K562 (cell line): Measurements from ENCODE around the gene B3GALNT2. TPM values are rescaled to one million over a fixed set of nuclear protein-coding genes. Genes with fewer than 3 reads are reported as not detected.

Experiments used
- ATAC-seq: fragments of 200-7000 bp; cut with Tn5 transposase; 3 replicates; pipeline ENCODE4 v1.9.1; 2020; ENCODE audit warnings: moderate library complexity
- BruUV-seq: library from RNA; stranded (reverse); fragments of 400-500 nt; replicated peaks from 2 replicates; lab custom pipeline; 2021; lab: Mats Ljungman, UMichigan
- CTCF ChIA-PET: fragments of 300-600 bp; formaldehyde crosslinking; extraction: SDS; loops from one replicate; lab custom pipeline; 2021; ENCODE audit warnings: low intra/inter-chr PET ratio; lab: Yijun Ruan, JAX
- POLR2A ChIA-PET: fragments of 300-600, 350-650 bp; sonication (Branson Sonifier 250); formaldehyde crosslinking; extraction: SDS; loops from one replicate; lab custom pipeline; 2021; ENCODE audit warnings: antibody characterized with exemption, inconsistent platforms; lab: Yijun Ruan, JAX
- DNase-seq, 4 experiments: peaks; one replicate each; pipeline versions ENCODE4 v3.0.0 to v3.0.0-alpha.2; 2011 to 2018; ENCODE audit warnings: low spot score in 3 of 4, mixed read lengths in 3 of 4; ENCODE audit errors: extremely low read depth in 1 of 4
- FAIRE-seq: peaks from 2 replicates; lab custom pipeline; 2011; peaks lifted over from hg19 to GRCh38; lab: Jason Lieb, UNC
- H2AFZ ChIP-seq: 2 replicates; pipeline ENCODE4 v1.6.0; 2011; ENCODE audit warnings: low read depth, low read length, control low read depth, inconsistent platforms
- H3K27ac ChIP-seq: fragments of 200-600 bp; 3 replicates; pipeline ENCODE4 v1.8.0; 2011; ENCODE audit warnings: low read depth, mild to moderate bottlenecking, control low read depth, inconsistent platforms, low read length, moderate library complexity, mixed read lengths; ENCODE audit errors: extremely low read depth
- H3K27me3 ChIP-seq, 2 experiments: fragments of 300-600 bp in 1 of 2; 2 replicates in 1 of 2; 3 replicates in 1 of 2; pipeline versions ENCODE4 v1.6.0 to v1.8.0; 2011; ENCODE audit warnings: inconsistent platforms in 2 of 2, low read length in 2 of 2, mild to moderate bottlenecking in 1 of 2, mixed read lengths in 1 of 2, moderate library complexity in 1 of 2; ENCODE audit not compliant: control insufficient read depth in 2 of 2, insufficient read depth in 2 of 2
- H3K36me3 ChIP-seq: fragments of 300-600 bp; 3 replicates; pipeline ENCODE4 v1.8.0; 2011; ENCODE audit warnings: mild to moderate bottlenecking, low read length, inconsistent platforms; ENCODE audit not compliant: control insufficient read depth, insufficient read depth
- H3K4me1 ChIP-seq, 2 experiments: fragments of 200-600 bp in 1 of 2; replicated peaks in 1 of 2; 2 replicates in 1 of 2; 3 replicates in 1 of 2; pipeline versions ENCODE4 v1.5.1 to v1.8.0; 2011; ENCODE audit warnings: inconsistent platforms in 2 of 2, low read length in 2 of 2, mild to moderate bottlenecking in 1 of 2, mixed read lengths in 1 of 2, moderate library complexity in 1 of 2; ENCODE audit not compliant: control insufficient read depth in 2 of 2, insufficient read depth in 2 of 2
- H3K4me2 ChIP-seq: 2 replicates; pipeline ENCODE4 v1.6.1; 2011; ENCODE audit warnings: low read length, control low read depth, inconsistent platforms, mixed read lengths; ENCODE audit not compliant: insufficient read depth
- H3K4me3 ChIP-seq: fragments of 200-600 bp; sonication (generic), shearing (Covaris generic); 2 replicates; pipeline ENCODE4 v1.5.1; 2016; ENCODE audit warnings: control low read depth, inconsistent platforms
- H3K79me2 ChIP-seq: fragments of 200-600 bp; 3 replicates; pipeline ENCODE4 v1.8.0; 2011; ENCODE audit warnings: low read length, inconsistent platforms; ENCODE audit not compliant: control insufficient read depth, insufficient read depth
- H3K9ac ChIP-seq, 2 experiments: 2 replicates each; pipeline versions ENCODE4 v1.6.0 to v1.6.1; 2011; ENCODE audit warnings: low read depth in 2 of 2, low read length in 2 of 2, control low read depth in 1 of 2, inconsistent platforms in 1 of 2, mild to moderate bottlenecking in 1 of 2, mixed read lengths in 1 of 2; ENCODE audit not compliant: insufficient read depth in 1 of 2
- H3K9me1 ChIP-seq: one replicate; pipeline ENCODE4 v1.6.0; 2011; ENCODE audit warnings: inconsistent platforms, mild to moderate bottlenecking, low read length, moderate library complexity; ENCODE audit not compliant: control insufficient read depth, insufficient read depth
- H3K9me3 ChIP-seq: replicated peaks from 2 replicates; pipeline ENCODE4 v1.5.1; 2011; ENCODE audit warnings: low read depth, low read length, inconsistent platforms; ENCODE audit not compliant: control insufficient read depth, insufficient read depth
- H4K20me1 ChIP-seq: replicated peaks from 2 replicates; pipeline ENCODE4 v1.6.1; 2011; ENCODE audit warnings: low read length, inconsistent platforms, mixed read lengths; ENCODE audit not compliant: control insufficient read depth, insufficient read depth
- BRF1 ChIP-seq: IDR thresholded peaks from 3 replicates; pipeline ENCODE4 v1.6.1; 2011; ENCODE audit warnings: borderline replicate concordance, mild to moderate bottlenecking; ENCODE audit not compliant: insufficient read length; ENCODE audit errors: extremely low read depth
- CBX8 ChIP-seq: fragments of 200-600 bp; sonication (generic); IDR thresholded peaks from 2 replicates; pipeline ENCODE4 v1.6.1; 2012; ENCODE audit warnings: borderline replicate concordance, mixed run types, low read depth, mild to moderate bottlenecking, moderate library complexity, mixed read lengths, low read length, control low read depth, inconsistent platforms; ENCODE audit not compliant: poor library complexity, severe bottlenecking; ENCODE audit errors: extremely low read depth
- ESRRA ChIP-seq: fragments of 450-650 bp; IDR thresholded peaks from 2 replicates; pipeline ENCODE4 v1.6.1; 2014; ENCODE audit warnings: low read depth, mild to moderate bottlenecking, moderate library complexity, borderline replicate concordance
- ETV1 ChIP-seq: fragments of 450-650 bp; conservative IDR thresholded peaks from 2 replicates; pipeline ENCODE4 v1.6.1; 2016; ENCODE audit warnings: missing genetic modification characterization, control low read depth, low read depth, missing compliant biosample characterization
- L3MBTL2 ChIP-seq: fragments of 450-650 bp; IDR thresholded peaks from 2 replicates; pipeline ENCODE4 v1.6.1; 2016; ENCODE audit warnings: mild to moderate bottlenecking, moderate library complexity
- MEIS2 ChIP-seq: fragments of 450-650 bp; IDR thresholded peaks from 2 replicates; pipeline ENCODE4 v1.6.1; 2014; ENCODE audit warnings: mild to moderate bottlenecking; ENCODE audit not compliant: partially characterized antibody
- NCOA1 ChIP-seq: fragments of 450-650 bp; IDR thresholded peaks from 2 replicates; pipeline ENCODE4 v1.6.1; 2016; ENCODE audit warnings: low read depth
- TRIM28 ChIP-seq: fragments of 450-650 bp; IDR thresholded peaks from 2 replicates; pipeline ENCODE4 v1.6.1; 2017
- ZNF311 ChIP-seq: fragments of 250-450 bp; sonication (Bioruptor Pico); IDR thresholded peaks from 2 replicates; pipeline ENCODE4 v1.4.0; 2020; ENCODE audit warnings: mild to moderate bottlenecking, moderate library complexity
- ZNF561 ChIP-seq: fragments of 450-650 bp; formaldehyde crosslinking; conservative IDR thresholded peaks from 2 replicates; pipeline ENCODE4 v1.4.0; 2020; ENCODE audit warnings: mild to moderate bottlenecking, moderate library complexity
- whole genome bisulfite sequencing: fragments of 100-300 bp; shearing (Covaris generic); methylation state at CpG from one replicate; pipeline ENCODE4 v1.1.6; 2016; ENCODE audit warnings: low coverage, mixed read lengths; ENCODE audit not compliant: insufficient coverage; ENCODE audit errors: missing lambda C conversion rate; 5-methylcytosine and 5-hydroxymethylcytosine counted together
- in situ Hi-C: fragments of 300-500 bp; cut with MboI; formaldehyde crosslinking; loops from 4 replicates; pipeline ENCODE4 v1.15.0; 2018; ENCODE audit warnings: inconsistent platforms, mixed read lengths
- intact Hi-C: fragments of 100-400 bp; cut with micrococcal nuclease; formaldehyde crosslinking; loops from 2 replicates; pipeline ENCODE4 v1.14.2; 2022
- polyA plus RNA-seq, 8 experiments: library from polyadenylated mRNA; depleted of rRNA in 4 of 8; stranded (reverse) in 5 of 8; unstranded in 3 of 8; fragments of >200 nt; fragmentation: Nextera tagmentation in 2 of 8; fragmentation: Illumina TruSeq in 1 of 8; extraction: Ambion mirVana in 2 of 8; extraction: Trizol in 1 of 8; gene quantifications; 2 replicates each; pipeline versions ENCODE4 v1.2.1 to v1.2.3, GENCODE V29; 2011 to 2014; ENCODE audit warnings: inconsistent platforms in 1 of 8, missing spikeins in 1 of 8
- total RNA-seq, 7 experiments: library from RNA; depleted of rRNA in 6 of 7; stranded (reverse); fragments of >200 nt in 6 of 7; fragmentation: Illumina TruSeq in 2 of 7; extraction: Trizol in 2 of 7; gene quantifications; 2 replicates each; pipeline versions ENCODE4 v1.2.1 to v1.2.3, GENCODE V29; 2011 to 2021; ENCODE audit warnings: low replicate concordance in 1 of 7
- TF ChIP-seq, protein P1 (sequence below): fragments of 250-450 bp; sonication (Bioruptor Pico); IDR thresholded peaks from 2 replicates; pipeline ENCODE4 v1.5.0; 2021

The B3GALNT2 gene
- total and polyA plus RNA-seq, 9 of the 15 experiments (the other 6 are each of a cell fraction or from before 2014, with no cell fraction given) = 2.0 to 31.7 (median 22.9) TPM

DNA sequence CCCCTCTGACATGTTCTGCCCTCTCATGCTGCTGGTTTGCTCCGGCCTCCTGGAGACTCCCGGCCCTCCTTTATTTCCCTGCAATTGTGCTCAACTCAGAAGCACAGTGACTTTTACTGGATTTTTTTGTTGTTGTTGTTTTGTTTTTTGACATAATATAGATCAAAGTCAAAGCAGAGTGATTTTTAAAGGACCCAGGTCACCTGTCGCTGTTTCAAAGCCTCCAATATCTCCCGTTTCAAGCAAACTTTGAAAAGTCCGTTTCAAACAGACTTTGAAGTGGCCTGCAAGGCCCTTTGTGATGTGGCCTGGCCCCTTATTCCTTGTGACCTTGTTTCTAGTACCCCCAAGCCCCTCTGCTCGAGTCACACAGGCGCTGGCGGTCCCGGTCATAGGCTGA, 78.9 kb downstream of the B3GALNT2 start:
- BruUV-seq = no TSS peak
- Histone ChIP-seq H3K36me3 (peaks cover 36% of the 10 kb centered on the region; the same call in 2 of the 3 replicates), H3K27me3 (no peaks in the 10 kb centered on the region), H4K20me1 (0 out of 2 replicates have a peak, but pooled peaks cover 8% of the 10 kb centered on the region), H3K9me3 (no peaks in the 10 kb centered on the region), H3K79me2 (peaks cover 17% of the 10 kb centered on the region; the same call in 2 of the 3 replicates), H3K4me3 (no peak overlapping the region), H3K9ac (no peak overlapping the region), H3K27ac (no peak overlapping the region), H2AFZ (no peak overlapping the region), H3K9me1 (no peaks in the 10 kb centered on the region), H3K4me2 (no peak overlapping the region), H3K4me1 (peaks cover 0 to 8% of the 10 kb centered on the region in 2 experiments; a peak in 2 of 5 replicates)
- 94% methylated on average over 9 of the region's 9 CpGs for WGBS
- in situ Hi-C loops (no loop called here), intact Hi-C loops (no loop called here)
- ChIA-PET CTCF (no interaction called here), POLR2A (interaction anchor here (0.5 to 0.9 kb wide), 2 partner anchors 17 to 20 kb away, joined by 3 to 4 read pairs; no protein-coding TSS in a partner anchor)
- TF ChIP-seq CBX8 = no peak
- TF ChIP-seq, protein P1, sequence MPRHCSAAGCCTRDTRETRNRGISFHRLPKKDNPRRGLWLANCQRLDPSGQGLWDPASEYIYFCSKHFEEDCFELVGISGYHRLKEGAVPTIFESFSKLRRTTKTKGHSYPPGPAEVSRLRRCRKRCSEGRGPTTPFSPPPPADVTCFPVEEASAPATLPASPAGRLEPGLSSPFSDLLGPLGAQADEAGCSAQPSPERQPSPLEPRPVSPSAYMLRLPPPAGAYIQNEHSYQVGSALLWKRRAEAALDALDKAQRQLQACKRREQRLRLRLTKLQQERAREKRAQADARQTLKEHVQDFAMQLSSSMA (CRISPR knock-in tag) = no peak
- DNase-seq (no peak), FAIRE-seq (no peak), ATAC-seq (no peak)

DNA sequence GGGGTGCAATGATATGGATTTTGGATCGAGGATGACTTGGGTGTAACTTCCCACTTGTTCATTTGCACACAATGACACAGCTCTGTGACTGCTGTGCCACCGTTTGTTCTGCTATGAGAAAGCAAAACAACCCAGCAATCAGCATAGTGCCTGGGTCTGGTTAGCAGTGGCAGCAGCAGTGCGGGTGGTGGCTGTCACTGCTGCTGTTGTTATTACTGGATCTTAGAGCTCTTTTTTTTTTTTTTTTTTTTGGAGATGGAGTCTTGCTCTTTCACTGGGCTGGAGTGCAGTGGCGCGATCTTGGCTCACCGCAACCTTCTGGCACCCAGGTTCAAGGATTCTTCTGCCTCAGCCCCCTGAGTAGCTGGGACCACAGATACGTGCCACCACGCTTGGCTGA, 80.2 kb downstream of the B3GALNT2 start:
- DNase-seq (no peak), ATAC-seq (no peak; the same call in 2 of the 3 replicates)
- no TSS peak for BruUV-seq
- TF ChIP-seq ETV1 (tag) = no peak
- no peak for TF ChIP-seq NCOA1
- TF ChIP-seq ZNF561 (CRISPR knock-in tag) = no peak
- no peak for TF ChIP-seq ZNF311 (CRISPR knock-in tag)
- no peak for TF ChIP-seq ESRRA
- TF ChIP-seq L3MBTL2 = no peak
- TF ChIP-seq TRIM28 = no peak
- no peak for TF ChIP-seq MEIS2
- TF ChIP-seq BRF1 = no peak

More for the DNA sequence above, 80.2 kb downstream of the B3GALNT2 start:
- no peak for FAIRE-seq
- Histone ChIP-seq H2AFZ (no peak overlapping the region), H3K36me3 (peaks cover 38% of the 10 kb centered on the region; the same call in 2 of the 3 replicates), H3K27ac (no peak overlapping the region), H3K4me1 (peaks cover 0 to 8% of the 10 kb centered on the region in 2 experiments; a peak in 2 of 5 replicates), H4K20me1 (0 out of 2 replicates have a peak, but pooled peaks cover 8% of the 10 kb centered on the region), H3K4me3 (no peak overlapping the region), H3K4me2 (no peak overlapping the region), H3K27me3 (no peaks in the 10 kb centered on the region), H3K79me2 (peaks cover 20% of the 10 kb centered on the region; the same call in 2 of the 3 replicates), H3K9me3 (no peaks in the 10 kb centered on the region), H3K9ac (no peak overlapping the region), H3K9me1 (no peaks in the 10 kb centered on the region)
- in situ Hi-C loops (no loop called here), intact Hi-C loops (no loop called here)
- 79% methylated on average over 6 of the region's 8 CpGs for WGBS
- POLR2A ChIA-PET = interaction anchor here (0.8 kb wide), 1 partner anchor 25 kb away, joined by 3 read pairs; no protein-coding TSS in a partner anchor
- CTCF ChIA-PET = no interaction called here
